ENCODE measurements around the gene IVD.

The IVD gene

DNA sequence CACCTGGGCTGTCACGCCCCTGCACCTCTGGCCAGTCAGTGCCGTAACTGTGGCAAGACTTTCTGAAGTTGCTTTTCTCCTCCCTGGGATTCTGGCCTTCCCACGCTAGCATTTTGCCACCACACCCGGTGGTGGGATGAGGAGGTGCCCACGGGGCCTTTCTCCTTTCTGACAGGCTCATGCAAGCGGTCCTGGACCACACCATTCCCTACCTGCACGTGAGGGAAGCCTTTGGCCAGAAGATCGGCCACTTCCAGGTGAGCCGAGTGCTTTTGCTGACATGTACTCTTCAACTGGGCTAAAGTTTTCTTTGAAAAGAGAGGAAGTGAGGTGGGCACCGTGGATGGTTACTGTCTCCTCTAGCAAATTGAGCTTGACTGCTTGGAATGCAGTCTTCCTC, 9.6 kb downstream of the IVD start:
- DNase-seq (ENCODE audit: low spot score): no peak

DNA sequence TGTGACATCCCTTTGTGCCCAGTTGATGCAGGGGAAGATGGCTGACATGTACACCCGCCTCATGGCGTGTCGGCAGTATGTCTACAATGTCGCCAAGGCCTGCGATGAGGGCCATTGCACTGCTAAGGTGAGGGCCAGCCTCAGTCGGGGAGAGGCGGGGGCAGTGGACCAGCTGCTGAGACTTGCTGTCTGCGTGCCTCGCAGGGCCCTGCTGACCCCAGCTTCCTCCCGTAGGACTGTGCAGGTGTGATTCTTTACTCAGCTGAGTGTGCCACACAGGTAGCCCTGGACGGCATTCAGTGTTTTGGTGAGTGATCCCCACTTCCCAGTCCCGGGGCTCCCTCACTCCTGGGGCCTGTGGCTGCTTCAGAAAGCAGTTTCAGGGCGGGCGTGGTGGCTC, 10.5 kb downstream of the IVD start:
- DNase-seq (ENCODE audit: low spot score): no peak

- DNase-seq (ENCODE audit: low spot score): no peak
Measured at GRCh38 chr15:40418126-40418525, 12.5 kb downstream of the IVD start.

DNA sequence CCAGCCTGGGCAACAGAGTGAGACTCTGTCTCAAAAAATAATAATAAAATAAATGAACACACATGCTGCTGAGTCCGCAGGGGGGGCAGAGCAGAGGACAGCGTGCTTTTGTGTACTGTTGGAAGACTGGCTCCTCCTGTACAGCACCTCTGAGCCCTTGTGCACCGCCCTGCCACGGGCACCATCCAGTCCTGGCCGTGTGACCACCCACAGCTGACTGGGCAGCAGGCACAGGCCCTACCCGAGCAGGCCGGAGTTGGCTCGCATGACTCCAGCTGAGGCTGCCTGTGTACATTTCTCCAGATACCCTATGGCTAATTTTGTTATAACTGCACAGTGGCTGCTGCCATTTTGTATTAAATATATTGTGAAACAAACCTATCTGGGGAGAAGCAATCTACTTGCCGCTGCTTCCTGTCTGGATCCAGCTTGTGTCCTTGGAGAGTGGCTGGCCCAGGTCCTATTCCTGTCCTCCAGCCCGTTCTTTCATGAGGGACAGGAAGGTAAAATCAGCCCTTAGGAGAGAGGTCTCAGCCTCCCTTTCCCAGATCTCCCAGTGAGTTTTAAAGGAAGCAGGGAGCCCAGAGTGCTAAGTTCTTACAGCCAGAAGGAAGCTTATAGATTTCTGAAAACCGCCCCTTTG, 14.6 kb downstream of the IVD start:
- no peak for DNase-seq (ENCODE audit: low spot score)

- DNase-seq (ENCODE audit: low spot score): no peak
Measured at GRCh38 chr15:40420793-40421192, 15.2 kb downstream of the IVD start.

DNA sequence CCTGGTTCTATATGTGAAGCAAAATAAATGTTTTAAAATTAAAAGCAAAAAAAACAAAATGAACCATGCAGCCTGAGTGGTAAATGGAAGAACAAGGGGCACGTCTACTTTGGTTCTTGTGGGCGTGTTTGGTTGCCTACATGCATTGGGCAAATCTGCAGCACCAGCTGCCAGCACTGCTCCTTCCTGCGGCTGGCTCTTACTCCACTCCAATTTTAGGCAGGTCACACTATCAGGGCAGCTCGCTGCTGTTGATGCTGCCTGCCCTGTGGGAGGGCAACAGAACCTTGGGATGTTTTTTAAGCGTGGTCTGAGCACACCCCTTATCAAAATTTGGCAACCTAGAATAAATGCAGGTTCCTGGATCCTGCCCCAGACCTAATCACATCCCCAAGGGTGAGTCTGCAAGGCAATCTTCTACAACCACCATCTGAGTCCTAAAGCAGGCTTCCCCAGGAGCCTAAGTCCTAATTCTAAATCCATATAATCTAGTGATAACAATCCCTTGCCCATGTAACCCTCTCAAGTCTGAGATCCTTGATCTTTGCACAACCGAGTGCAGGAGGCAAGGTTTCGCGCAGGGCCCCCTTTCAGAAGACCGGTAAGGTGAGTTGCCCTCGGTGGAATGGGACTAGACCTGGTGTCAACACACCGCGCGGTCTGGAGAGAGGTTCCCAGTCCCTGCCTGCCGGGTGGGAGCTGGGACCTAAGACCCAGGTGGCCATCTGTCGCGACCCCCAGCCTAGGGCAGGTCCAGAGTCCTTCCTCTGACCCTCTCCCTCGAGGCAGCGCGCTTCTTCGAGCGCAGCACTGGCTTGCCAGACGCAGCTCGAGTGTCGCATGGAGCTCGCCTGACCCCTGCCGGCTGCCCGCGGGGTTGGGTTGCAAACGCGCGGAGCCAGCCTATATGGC, 15.9 kb downstream of the IVD start:
- DNase-seq (ENCODE audit: low spot score): peak; percentile 76

GRCh38 chr15:40424483-40425115, 19.0 kb downstream of the IVD start:
- DNase-seq (ENCODE audit: low spot score): no peak

GRCh38 chr15:40425681-40426080, 20.1 kb downstream of the IVD start:
- DNase-seq (ENCODE audit: low spot score): no peak

GRCh38 chr15:40427188-40427587, 21.6 kb downstream of the IVD start:
- no peak for DNase-seq (ENCODE audit: low spot score)

DNA sequence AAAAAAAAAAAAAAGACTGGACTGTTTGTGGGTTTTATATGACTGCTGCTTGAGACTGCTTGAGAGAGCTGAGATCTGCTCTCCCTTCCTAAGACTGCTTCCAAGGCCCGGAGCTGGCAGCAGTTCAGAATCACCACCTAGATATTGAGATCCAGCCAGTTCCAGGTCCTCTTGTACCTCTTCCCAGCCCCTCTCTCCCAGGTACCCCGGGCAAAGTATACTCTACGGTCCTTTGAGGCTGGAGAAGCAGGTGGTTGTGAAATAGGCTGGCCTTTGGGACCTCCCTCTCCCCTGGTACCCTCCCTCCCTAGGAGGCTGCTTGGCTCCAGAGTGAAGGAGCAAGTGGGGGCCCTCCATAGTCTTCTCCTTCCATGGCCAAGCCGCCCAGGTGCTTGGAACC, 22.6 kb downstream of the IVD start:
- DNase-seq (ENCODE audit: low spot score): no peak

DNA sequence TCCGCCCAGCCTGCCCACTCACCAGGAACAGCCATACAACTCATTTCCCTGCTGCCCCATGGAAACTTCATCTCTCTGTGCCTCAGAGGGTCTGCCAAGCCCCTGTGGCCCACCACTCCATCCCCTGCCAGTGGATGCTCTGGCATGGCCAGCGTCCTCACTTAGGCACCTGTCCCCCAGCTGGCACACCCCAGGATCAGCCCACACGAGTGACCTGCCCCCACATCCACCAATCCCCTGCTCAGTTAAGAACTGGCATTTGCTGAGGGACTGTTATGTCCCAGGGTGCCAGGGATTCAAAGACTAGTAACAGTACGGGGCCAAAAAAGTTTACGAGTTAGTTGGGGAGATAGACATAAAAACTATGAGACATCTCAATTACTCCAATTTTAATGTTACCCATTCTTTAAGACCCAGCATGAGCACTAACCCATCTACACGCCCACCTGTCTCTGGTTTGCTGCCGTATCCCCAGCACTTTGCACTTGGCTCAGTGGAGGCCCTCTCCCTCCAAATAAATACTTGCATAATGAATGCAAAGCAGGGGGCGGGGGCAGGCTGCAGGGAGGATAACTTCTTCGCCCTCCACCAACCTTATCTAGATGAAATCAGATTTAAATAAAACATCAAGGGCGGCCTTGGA, 23.6 kb downstream of the IVD start:
- no peak for DNase-seq (ENCODE audit: low spot score)

GRCh38 chr15:40430271-40430805, 24.7 kb downstream of the IVD start:
- no peak for DNase-seq (ENCODE audit: low spot score)

DNA sequence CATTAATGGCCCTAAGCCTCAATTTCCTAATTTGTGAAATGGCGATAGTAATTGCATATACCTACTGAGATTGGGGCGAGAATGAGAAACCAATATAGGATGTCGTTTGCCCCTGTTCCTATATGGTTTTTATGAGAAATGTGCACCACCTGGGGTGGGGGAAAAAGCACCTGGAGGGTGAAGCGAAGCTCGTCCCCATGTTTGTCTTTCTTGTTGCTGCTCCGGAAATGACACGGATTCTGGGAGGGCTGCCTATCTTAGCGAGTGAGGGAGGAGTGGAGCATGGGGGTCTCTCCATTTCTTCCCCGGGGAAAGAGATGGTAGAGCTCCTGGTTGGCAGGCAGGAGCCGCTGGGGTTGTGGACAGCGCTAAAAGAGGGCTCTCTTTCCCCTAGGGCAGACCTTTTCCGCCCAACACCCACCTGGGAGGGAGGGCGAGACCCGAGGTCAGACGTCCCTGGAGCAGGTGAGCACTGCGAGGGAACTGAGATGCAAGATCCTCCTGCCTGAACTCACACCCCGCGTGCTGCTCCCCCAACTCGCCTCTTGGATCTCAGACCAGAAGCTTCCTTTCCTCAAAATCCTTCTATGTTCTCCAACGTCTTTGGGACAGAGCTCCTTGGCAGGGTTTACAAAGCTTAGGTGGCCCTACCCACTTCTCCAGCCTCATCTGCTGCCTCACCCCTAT, 29.6 kb downstream of the IVD start:
- DNase-seq (ENCODE audit: low spot score): no peak

DNA sequence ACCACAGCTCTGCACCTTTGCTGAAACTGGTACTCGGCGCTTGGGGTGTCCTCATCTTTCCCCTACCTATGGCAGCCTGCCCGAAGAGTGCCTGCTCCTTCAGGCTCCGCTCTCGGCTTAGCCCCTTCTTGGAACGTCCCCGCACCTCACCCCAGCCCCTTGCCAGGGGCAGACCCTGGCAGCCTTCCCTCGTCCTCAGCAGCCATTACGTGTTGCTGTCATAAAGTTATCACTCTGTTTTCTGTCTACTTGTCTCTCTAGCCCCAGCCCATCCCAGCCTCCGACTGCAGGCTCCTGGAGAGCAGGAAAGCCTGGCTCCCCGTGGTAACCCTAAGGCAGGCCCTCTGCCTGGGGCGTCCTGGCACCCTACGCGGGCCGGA, 30.1 kb downstream of the IVD start:
- DNase-seq (ENCODE audit: low spot score): no peak

GRCh38 chr15:40436116-40436891, 30.7 kb downstream of the IVD start:
- no peak for DNase-seq (ENCODE audit: low spot score)

DNA sequence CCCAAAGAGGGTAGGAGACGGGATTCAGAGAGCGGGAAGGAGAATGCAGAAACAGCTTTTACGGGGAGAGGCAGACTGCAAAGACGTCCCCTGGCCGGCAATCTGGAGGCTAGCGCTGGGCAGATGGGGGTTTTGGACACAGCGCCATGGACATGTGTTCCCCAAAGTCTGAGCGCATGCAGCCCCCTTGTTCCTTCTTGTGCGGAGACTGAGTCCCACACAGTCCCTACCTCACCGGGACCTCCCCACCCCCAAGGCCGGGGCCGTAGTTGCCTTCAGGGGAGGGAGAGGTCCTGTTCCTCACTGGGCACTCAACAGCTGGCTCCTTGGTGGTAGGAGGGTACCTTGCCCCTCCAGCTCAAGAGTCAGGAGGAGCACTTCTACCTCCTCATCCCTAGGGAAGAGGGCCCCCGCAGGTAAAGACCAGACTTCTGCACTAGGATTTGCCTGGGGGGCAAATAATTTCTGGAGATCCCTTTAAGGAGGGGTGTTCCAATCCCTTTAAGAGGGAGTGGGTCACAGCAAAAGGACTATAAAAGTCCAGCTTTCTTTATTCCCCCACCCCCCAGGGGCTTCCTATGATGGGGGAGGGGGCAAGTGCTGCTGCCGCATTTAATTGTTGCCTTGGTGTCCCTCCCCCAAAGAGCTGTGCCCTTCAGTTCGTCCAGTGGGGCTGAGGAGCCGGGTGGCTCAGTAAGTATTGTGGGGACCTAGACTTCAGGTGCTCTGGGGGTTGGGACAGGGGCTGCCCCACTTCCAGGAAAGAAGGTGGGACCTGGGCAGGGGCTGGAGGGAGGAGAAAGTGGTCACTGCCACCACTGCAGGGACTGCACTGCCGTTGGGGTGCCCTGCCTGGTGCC, 31.5 kb downstream of the IVD start:
- no peak for DNase-seq (ENCODE audit: low spot score)

DNA sequence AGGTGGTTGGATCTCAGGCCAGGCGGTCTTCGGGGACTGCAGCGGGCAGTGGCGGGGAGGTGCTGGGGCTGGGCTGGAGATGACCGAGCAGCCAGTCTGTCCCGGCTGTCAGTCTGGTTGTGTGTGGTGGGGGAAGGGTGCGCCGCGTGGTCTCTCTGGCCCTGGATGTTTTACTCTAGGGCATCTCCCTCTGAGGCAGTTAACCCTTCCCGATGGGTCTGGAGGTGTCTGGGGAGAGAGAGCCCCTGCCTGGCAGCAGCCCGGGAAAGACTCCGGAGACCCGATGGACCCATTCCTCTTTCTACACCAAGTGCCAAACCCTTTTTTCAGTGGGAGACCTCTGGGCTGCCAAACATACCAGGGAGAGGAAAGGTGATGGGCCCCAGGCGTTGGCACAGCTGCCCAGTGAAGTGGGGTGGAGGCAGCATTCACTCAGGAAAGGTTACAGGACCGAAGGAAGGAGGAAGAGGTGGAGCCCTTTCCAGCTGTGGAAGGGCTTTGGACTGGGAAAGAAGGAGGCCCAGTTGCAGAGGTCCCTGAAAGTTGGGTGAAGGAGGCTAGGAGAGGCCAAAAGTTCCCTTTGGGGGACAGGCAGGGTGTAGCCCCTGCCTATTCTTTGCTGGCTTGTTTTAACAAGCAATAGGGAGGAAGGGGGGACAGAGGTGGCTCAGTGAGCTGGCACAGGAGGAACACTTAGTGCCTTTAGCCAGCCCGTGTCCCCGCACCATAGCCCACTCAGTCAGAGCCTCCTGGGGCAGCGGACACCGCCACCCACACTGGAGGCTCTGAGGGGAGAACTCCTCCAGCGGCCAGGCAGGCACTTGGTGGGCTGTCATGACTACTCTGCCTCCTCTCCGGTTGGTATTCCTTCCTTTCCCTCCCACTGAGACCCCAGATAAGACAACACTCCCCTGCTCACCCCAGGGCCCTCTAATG, 32.4 kb downstream of the IVD start:
- DNase-seq (ENCODE audit: low spot score): no peak

- no peak for DNase-seq (ENCODE audit: low spot score)
Measured at GRCh38 chr15:40438712-40439111, 33.1 kb downstream of the IVD start.

- DNase-seq (ENCODE audit: low spot score): no peak
Measured at GRCh38 chr15:40439461-40439959, 33.9 kb downstream of the IVD start.

Data from CD4-positive, alpha-beta T cell treated with Interleukin-15 for 4 hours (primary cell).